HG02571 (cell line): ENCODE measurements around the gene ZNF524.

Experiments
- ATAC-seq: cut with Tn5 transposase; IDR thresholded peaks from one replicate; pipeline ENCODE4 v1.9.1; 2021; ENCODE audit warnings: mild to moderate bottlenecking, moderate library complexity; ENCODE audit not compliant: unreplicated experiment

The ZNF524 gene

GRCh38 chr19:55619286-55619685 is 19.2 kb downstream of the ZNF524 start:
- no peak for ATAC-seq

- no peak for ATAC-seq
Measured at GRCh38 chr19:55620410-55621204, 20.5 kb downstream of the ZNF524 start.

- ATAC-seq, result no peak
Measured at GRCh38 chr19:55621205-55621672, 21.2 kb downstream of the ZNF524 start.

- no peak for ATAC-seq
Measured at GRCh38 chr19:55621673-55622231, 21.7 kb downstream of the ZNF524 start.

- ATAC-seq, result no peak
Measured at GRCh38 chr19:55622242-55622969, 22.3 kb downstream of the ZNF524 start.

- ATAC-seq, result no peak
Measured at GRCh38 chr19:55623130-55623529, 23.0 kb downstream of the ZNF524 start.

- ATAC-seq, result no peak
Measured at GRCh38 chr19:55623561-55623960, 23.5 kb downstream of the ZNF524 start.

GRCh38 chr19:55624109-55625003 is 24.3 kb downstream of the ZNF524 start, which contains the start of gene ZNF784:
Gene ZNF784, minus strand, starts transcription at chr19:55624566. Its CDS starts 5 bp downstream, at chr19:55624561.
- peak; percentile 64 for ATAC-seq

GRCh38 chr19:55625004-55625326 is 24.9 kb downstream of the ZNF524 start:
- ATAC-seq, result no peak

GRCh38 chr19:55626350-55626749 is 26.3 kb downstream of the ZNF524 start:
- no peak for ATAC-seq

GRCh38 chr19:55632463-55632834 is 32.4 kb downstream of the ZNF524 start:
- no peak for ATAC-seq

GRCh38 chr19:55633861-55634260 is 33.8 kb downstream of the ZNF524 start:
- ATAC-seq, result no peak

- no peak for ATAC-seq
Measured at GRCh38 chr19:55635334-55635717, 35.2 kb downstream of the ZNF524 start.

GRCh38 chr19:55635856-55636440 is 35.9 kb downstream of the ZNF524 start:
- ATAC-seq, result no peak

GRCh38 chr19:55636723-55637122 is 36.6 kb downstream of the ZNF524 start:
- no peak for ATAC-seq

GRCh38 chr19:55637534-55637933 is 37.4 kb downstream of the ZNF524 start:
- ATAC-seq, result no peak

GRCh38 chr19:55638864-55639359 is 38.8 kb downstream of the ZNF524 start:
- no peak for ATAC-seq

- no peak for ATAC-seq
Measured at GRCh38 chr19:55640043-55640576, 40.0 kb downstream of the ZNF524 start.

GRCh38 chr19:55640577-55641425 is 40.7 kb downstream of the ZNF524 start, which contains the start of gene ZNF580:
Gene ZNF580, plus strand, starts transcription at chr19:55641002. Its CDS starts 1,507 bp downstream, at chr19:55642509.
- ATAC-seq, result peak; percentile 32
